B cell (primary cell): ENCODE results near the gene PLEKHH1.

ENCODE experiments used
- EZH2 ChIP-seq: IDR thresholded peaks from 2 replicates; pipeline ENCODE4 v1.6.1; 2012; ENCODE audit warnings: borderline replicate concordance, low read depth, mild to moderate bottlenecking, moderate library complexity, low read length; ENCODE audit not compliant: insufficient read depth, poor library complexity, severe bottlenecking
- TF ChIP-seq, protein P1 (sequence below): fragments of 200-600 bp; IDR thresholded peaks from one replicate; pipeline ENCODE4 v1.8.0; 2022; ENCODE audit warnings: antibody characterized with exemption, mild to moderate bottlenecking

DNA sequence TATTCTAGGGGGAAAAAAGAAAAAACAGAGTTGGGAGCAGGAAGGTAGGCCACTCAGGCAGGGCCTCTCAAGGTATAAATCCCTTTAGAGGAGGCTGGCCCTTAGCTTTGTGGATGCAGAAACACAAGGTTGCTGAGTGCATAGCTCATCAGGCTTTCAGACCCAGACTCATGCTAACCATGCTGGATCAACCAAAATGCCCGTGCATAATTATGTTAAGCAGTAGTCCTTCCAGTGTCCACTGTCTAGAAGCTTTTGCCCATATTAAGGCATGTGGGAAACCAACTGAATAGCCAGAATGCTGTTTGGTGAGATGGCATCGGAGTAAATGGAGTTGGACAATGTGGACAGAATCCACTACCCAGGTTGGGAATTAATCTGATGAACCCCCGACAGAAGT is 105.6 kb downstream of the PLEKHH1 start:
- TF ChIP-seq, protein P1, sequence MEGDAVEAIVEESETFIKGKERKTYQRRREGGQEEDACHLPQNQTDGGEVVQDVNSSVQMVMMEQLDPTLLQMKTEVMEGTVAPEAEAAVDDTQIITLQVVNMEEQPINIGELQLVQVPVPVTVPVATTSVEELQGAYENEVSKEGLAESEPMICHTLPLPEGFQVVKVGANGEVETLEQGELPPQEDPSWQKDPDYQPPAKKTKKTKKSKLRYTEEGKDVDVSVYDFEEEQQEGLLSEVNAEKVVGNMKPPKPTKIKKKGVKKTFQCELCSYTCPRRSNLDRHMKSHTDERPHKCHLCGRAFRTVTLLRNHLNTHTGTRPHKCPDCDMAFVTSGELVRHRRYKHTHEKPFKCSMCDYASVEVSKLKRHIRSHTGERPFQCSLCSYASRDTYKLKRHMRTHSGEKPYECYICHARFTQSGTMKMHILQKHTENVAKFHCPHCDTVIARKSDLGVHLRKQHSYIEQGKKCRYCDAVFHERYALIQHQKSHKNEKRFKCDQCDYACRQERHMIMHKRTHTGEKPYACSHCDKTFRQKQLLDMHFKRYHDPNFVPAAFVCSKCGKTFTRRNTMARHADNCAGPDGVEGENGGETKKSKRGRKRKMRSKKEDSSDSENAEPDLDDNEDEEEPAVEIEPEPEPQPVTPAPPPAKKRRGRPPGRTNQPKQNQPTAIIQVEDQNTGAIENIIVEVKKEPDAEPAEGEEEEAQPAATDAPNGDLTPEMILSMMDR = no peak
- no peak for TF ChIP-seq EZH2
